ENCODE data around the gene CRACR2B.

Gene CRACR2B

DNA sequence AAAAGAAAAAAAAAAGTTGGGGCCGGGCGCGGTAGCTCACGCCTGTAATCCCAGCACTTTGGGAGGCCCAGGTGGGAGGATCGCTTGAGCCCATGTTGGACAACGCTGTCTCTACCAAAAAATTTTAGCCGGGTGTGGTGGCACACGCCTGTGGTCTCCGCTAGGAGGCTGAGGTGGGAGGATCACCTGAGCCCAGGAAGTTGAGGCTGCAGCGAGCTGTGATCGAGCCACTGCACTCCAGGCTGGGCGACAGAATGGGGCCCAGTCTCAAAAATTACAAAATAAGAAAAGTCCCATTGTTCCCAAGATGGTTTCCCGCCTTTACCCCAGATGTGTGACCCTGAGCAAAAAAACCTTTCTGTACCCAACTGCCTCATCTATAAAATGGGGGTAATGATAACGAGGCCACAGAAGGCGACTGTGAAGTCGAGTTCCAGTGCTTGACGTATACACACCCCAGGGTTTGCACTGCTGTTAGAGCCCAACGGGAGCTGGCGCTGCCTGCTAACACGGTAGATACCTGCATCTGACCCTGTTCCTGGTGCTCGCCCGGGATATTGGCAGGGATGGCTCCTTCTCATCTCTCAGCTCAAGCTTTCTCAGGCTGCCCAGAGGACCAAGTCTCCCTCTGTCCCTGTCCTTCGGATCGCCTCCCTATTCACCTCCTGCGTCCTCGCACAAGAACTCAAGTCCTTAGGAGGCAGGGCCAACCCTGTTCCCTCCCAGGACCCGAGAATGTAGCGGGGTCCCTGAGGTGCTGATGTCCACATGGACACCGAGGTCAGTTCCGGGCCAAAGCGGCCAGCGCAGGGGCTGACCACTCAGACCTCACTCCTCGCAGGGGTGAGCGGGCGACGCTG, 19.1 kb upstream of the CRACR2B start:
- TF ChIP-seq, protein P1, sequence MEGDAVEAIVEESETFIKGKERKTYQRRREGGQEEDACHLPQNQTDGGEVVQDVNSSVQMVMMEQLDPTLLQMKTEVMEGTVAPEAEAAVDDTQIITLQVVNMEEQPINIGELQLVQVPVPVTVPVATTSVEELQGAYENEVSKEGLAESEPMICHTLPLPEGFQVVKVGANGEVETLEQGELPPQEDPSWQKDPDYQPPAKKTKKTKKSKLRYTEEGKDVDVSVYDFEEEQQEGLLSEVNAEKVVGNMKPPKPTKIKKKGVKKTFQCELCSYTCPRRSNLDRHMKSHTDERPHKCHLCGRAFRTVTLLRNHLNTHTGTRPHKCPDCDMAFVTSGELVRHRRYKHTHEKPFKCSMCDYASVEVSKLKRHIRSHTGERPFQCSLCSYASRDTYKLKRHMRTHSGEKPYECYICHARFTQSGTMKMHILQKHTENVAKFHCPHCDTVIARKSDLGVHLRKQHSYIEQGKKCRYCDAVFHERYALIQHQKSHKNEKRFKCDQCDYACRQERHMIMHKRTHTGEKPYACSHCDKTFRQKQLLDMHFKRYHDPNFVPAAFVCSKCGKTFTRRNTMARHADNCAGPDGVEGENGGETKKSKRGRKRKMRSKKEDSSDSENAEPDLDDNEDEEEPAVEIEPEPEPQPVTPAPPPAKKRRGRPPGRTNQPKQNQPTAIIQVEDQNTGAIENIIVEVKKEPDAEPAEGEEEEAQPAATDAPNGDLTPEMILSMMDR (conservative IDR thresholded peaks at IDR 0.05; ENCODE audit: low read length) = no peak
- no peak for DNase-seq (ENCODE audit: low read depth)
- H3K4me3 ChIP-seq (ENCODE audit: low read length) = peak overlapping the region; percentile 90

DNA sequence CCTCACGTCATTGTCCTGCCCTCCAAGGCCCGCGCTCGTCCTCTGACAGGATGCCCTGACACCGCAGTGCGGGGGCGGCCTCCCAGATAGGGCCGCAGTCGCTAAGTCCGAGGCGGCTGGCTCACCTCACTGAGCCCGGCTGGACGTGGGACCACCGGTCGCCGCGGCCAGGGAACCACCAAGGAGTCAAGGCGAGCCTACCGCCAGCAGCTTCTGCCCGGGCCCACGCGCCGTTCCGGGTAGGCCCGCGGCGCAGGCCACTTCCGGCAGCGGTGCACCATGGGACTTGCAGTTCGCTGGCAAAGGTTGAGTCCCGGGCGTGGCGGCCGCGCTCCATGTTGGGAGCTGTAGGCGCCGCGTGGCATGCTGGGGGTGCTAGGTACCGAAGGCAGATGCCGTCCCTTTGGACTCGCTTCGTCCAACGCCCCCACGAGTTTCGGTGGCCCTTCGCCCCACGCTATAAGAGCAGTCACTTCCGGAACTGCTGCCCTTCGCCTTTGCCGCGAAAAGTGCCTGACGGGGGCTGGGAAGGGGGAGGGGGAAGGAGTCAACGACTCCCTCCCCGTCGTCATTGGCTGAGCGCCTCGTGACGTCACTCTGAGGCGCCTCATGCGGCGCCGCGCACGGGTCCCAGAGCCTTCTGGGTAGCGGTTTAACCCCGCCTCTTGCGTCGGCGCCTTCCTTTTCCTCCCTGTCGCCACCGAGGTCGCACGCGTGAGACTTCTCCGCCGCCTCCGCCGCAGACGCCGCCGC, 18.3 kb upstream of the CRACR2B start, which contains the start of gene RPLP2:
RPLP2 (plus strand) TSS at position 681 of the 753 bp plus-strand sequence. CDS start 268 bp downstream, outside the sequence.
- H3K4me3 ChIP-seq (ENCODE audit: low read length) = peak within 1 kb of the TSS; percentile 90
- peak; percentile 97 for DNase-seq (ENCODE audit: low read depth)
- TF ChIP-seq, protein P1 (conservative IDR thresholded peaks at IDR 0.05; ENCODE audit: low read length) = no peak

- H3K4me3 ChIP-seq (ENCODE audit: low read length) = peak overlapping the region; percentile 90
- DNase-seq (ENCODE audit: low read depth) = no peak
- TF ChIP-seq, protein P1 (conservative IDR thresholded peaks at IDR 0.05; ENCODE audit: low read length) = no peak
Measured at GRCh38 chr11:810040-810567, 17.6 kb upstream of the CRACR2B start.

DNA sequence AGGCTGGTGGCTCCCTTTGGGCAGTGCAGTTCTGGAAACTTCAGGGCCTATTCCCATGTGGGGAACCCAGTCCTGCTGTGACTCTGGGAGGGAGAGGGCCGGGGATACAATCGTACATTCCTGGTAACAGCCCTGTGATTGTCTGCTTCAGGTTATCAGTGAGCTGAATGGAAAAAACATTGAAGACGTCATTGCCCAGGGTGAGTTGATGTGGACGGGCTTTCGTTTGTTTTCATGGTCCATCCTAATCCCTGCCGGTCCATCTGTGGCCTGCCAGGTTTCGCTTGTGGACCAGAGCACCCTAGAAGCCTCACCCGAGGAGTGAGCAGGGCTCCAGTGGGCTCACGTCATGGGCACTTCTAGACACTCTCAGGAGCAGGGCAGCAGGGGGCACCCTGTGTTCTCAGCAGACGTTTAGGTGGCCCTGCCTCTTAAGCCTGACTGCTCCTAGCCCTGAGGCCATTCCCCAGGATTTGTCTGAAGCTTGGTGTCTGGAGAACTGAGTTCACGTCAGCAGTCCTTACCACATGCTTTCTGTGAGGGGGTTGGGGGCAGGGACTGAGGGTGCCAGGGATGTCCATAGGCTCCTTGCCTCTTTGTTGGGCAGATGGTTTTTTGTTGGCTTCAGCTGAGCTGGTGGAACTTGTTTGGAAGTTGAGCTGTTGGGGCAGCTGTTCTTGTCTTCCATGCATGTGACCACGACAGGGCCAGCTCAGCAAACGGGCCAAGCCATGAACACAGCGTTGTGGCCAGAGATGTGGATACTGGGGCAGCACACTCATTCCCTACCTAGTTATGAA, 16.1 kb upstream of the CRACR2B start:
- TF ChIP-seq, protein P1 (conservative IDR thresholded peaks at IDR 0.05; ENCODE audit: low read length) = 0 out of 2 replicates have a peak, but pooled peaks have one; percentile 7
- peak overlapping the region; percentile 90 for H3K4me3 ChIP-seq (ENCODE audit: low read length)
- DNase-seq (ENCODE audit: low read depth) = no peak

DNA sequence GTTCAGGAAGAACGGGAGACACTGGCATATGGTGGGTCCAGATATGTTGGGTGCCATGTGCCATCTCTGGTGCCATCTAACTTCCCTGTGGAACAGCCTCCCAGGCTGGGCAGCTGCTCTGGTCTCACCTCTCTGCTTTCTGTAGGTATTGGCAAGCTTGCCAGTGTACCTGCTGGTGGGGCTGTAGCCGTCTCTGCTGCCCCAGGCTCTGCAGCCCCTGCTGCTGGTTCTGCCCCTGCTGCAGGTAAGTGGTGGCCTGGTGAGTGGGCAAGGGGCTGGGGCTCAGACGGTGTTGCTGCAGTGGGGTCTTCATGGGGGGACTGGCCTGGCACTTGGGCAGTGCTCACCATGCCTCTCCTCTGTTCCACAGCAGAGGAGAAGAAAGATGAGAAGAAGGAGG, 15.3 kb upstream of the CRACR2B start:
- no peak for DNase-seq (ENCODE audit: low read depth)

GRCh38 chr11:813072-813455, 14.7 kb upstream of the CRACR2B start:
- TF ChIP-seq, protein P1 (conservative IDR thresholded peaks at IDR 0.05; ENCODE audit: low read length) = no peak
- H3K4me3 ChIP-seq (ENCODE audit: low read length) = no peak overlapping the region
- no peak for DNase-seq (ENCODE audit: low read depth)

More for the DNA sequence above, 15.3 kb upstream of the CRACR2B start:
- no peak overlapping the region for H3K4me3 ChIP-seq (ENCODE audit: low read length)
- TF ChIP-seq, protein P1 (conservative IDR thresholded peaks at IDR 0.05; ENCODE audit: low read length) = no peak
